ENCODE results near the gene HOXD12.
A peak's percentile ranks its signal among the peaks of the same experiment; 100 is the strongest.

The HOXD12 gene

GRCh38 chr2:176104316-176105077 lies 4.9 kb downstream of the HOXD12 start:
- Histone ChIP-seq H2AK5ac (ENCODE audit: low read length, severe bottlenecking) (no peak overlapping the region), H4K91ac (ENCODE audit: low read length) (no peak overlapping the region), H2BK120ac (ENCODE audit: low read depth, low read length) (no peak overlapping the region), H3K9ac (ENCODE audit: low read length) (peak overlapping the region; percentile 11), H3K23ac (ENCODE audit: low read length in 2 of 2) (no peak overlapping the region), H3K4me3 (ENCODE audit: insufficient read depth in 1 of 2, low read depth in 1 of 2, low read length in 2 of 2) (peak overlapping the region in 1 of 2 experiments; percentile 67), H2BK5ac (ENCODE audit: low read depth, low read length, poor library complexity, severe bottlenecking) (no peak overlapping the region), H3K4ac (ENCODE audit: low read depth in 1 of 2, low read length in 2 of 2) (no peak overlapping the region), H3K79me1 (replicated peaks; ENCODE audit: low read length, poor library complexity, severe bottlenecking) (no peaks in the 10 kb centered on the region), H3K9me3 (ENCODE audit: control insufficient read depth, low read length) (no peaks in the 10 kb centered on the region), H3K18ac (ENCODE audit: low read depth in 1 of 2, low read length in 2 of 2) (no peak overlapping the region), H2BK12ac (ENCODE audit: low read length in 2 of 2) (no peak overlapping the region), H3K27ac (ENCODE audit: low read length, poor library complexity, severe bottlenecking) (no peak overlapping the region), H2BK15ac (ENCODE audit: low read depth, poor library complexity, severe bottlenecking) (no peak overlapping the region), H3K4me2 (ENCODE audit: low read length, poor library complexity, severe bottlenecking) (no peak overlapping the region), H3K27me3 (ENCODE audit: control insufficient read depth in 1 of 2, insufficient read depth in 1 of 2, low read length in 2 of 2) (peaks cover 90 to 93% of the 10 kb centered on the region in 2 experiments), H2AFZ (ENCODE audit: low read depth, low read length) (no peak overlapping the region), H4K8ac (ENCODE audit: low read length) (no peak overlapping the region), H3K4me1 (ENCODE audit: control insufficient read depth, insufficient read depth, low read depth, low read length) (peaks cover 26% of the 10 kb centered on the region), H3K36me3 (ENCODE audit: control insufficient read depth in 1 of 2, insufficient read depth in 2 of 2, low read depth in 1 of 2, low read length in 2 of 2) (no peaks in the 10 kb centered on the region), H3K14ac (ENCODE audit: low read length in 2 of 2) (no peak overlapping the region)
- under 1% methylated on average over 56 of the region's 56 CpGs for WGBS
- peak; percentile 50 for DNase-seq

GRCh38 chr2:176105078-176105729 lies 5.6 kb downstream of the HOXD12 start:
- no peak overlapping the region for H3K14ac ChIP-seq (ENCODE audit: low read length in 2 of 2)
- no peak overlapping the region for H2BK120ac ChIP-seq (ENCODE audit: low read depth, low read length)
- H3K23ac ChIP-seq (ENCODE audit: low read length in 2 of 2), result peak overlapping the region in 1 of 2 experiments; percentile 26
- no peaks in the 10 kb centered on the region for H3K9me3 ChIP-seq (ENCODE audit: control insufficient read depth, low read length)
- H3K4me2 ChIP-seq (ENCODE audit: low read length, poor library complexity, severe bottlenecking), result no peak overlapping the region
- H3K9ac ChIP-seq (ENCODE audit: low read length), result no peak overlapping the region
- DNase-seq, result no peak
- no peak overlapping the region for H2BK15ac ChIP-seq (ENCODE audit: low read depth, poor library complexity, severe bottlenecking)
- no peak overlapping the region for H3K27ac ChIP-seq (ENCODE audit: low read length, poor library complexity, severe bottlenecking)
- no peaks in the 10 kb centered on the region for H3K79me1 ChIP-seq (replicated peaks; ENCODE audit: low read length, poor library complexity, severe bottlenecking)
- no peak overlapping the region for H3K4ac ChIP-seq (ENCODE audit: low read depth in 1 of 2, low read length in 2 of 2)
- no peak overlapping the region for H2BK5ac ChIP-seq (ENCODE audit: low read depth, low read length, poor library complexity, severe bottlenecking)
- H4K91ac ChIP-seq (ENCODE audit: low read length), result no peak overlapping the region
- H4K8ac ChIP-seq (ENCODE audit: low read length), result no peak overlapping the region
- no peak overlapping the region for H2AFZ ChIP-seq (ENCODE audit: low read depth, low read length)
- peaks cover 22% of the 10 kb centered on the region for H3K4me1 ChIP-seq (ENCODE audit: control insufficient read depth, insufficient read depth, low read depth, low read length)
- peaks cover 90 to 93% of the 10 kb centered on the region in 2 experiments for H3K27me3 ChIP-seq (ENCODE audit: control insufficient read depth in 1 of 2, insufficient read depth in 1 of 2, low read length in 2 of 2)
- 2% methylated on average over 25 of the region's 25 CpGs for WGBS
- H3K18ac ChIP-seq (ENCODE audit: low read depth in 1 of 2, low read length in 2 of 2), result no peak overlapping the region
- no peak overlapping the region for H2BK12ac ChIP-seq (ENCODE audit: low read length in 2 of 2)
- H3K36me3 ChIP-seq (ENCODE audit: control insufficient read depth in 1 of 2, insufficient read depth in 2 of 2, low read depth in 1 of 2, low read length in 2 of 2), result no peaks in the 10 kb centered on the region
- no peak overlapping the region for H2AK5ac ChIP-seq (ENCODE audit: low read length, severe bottlenecking)
- peak overlapping the region in 1 of 2 experiments; percentile 67 for H3K4me3 ChIP-seq (ENCODE audit: insufficient read depth in 1 of 2, low read depth in 1 of 2, low read length in 2 of 2)

- Histone ChIP-seq H2BK12ac (ENCODE audit: low read length in 2 of 2) (no peak overlapping the region), H4K91ac (ENCODE audit: low read length) (no peak overlapping the region), H3K9me3 (ENCODE audit: control insufficient read depth, low read length) (no peaks in the 10 kb centered on the region), H3K18ac (ENCODE audit: low read depth in 1 of 2, low read length in 2 of 2) (no peak overlapping the region), H3K9ac (ENCODE audit: low read length) (no peak overlapping the region), H3K4me3 (ENCODE audit: insufficient read depth in 1 of 2, low read depth in 1 of 2, low read length in 2 of 2) (no peak overlapping the region), H3K23ac (ENCODE audit: low read length in 2 of 2) (no peak overlapping the region), H3K14ac (ENCODE audit: low read length in 2 of 2) (no peak overlapping the region), H3K36me3 (ENCODE audit: control insufficient read depth in 1 of 2, insufficient read depth in 2 of 2, low read depth in 1 of 2, low read length in 2 of 2) (no peaks in the 10 kb centered on the region), H2AFZ (ENCODE audit: low read depth, low read length) (no peak overlapping the region), H2BK120ac (ENCODE audit: low read depth, low read length) (no peak overlapping the region), H3K79me1 (replicated peaks; ENCODE audit: low read length, poor library complexity, severe bottlenecking) (no peaks in the 10 kb centered on the region), H3K27ac (ENCODE audit: low read length, poor library complexity, severe bottlenecking) (no peak overlapping the region), H3K4me1 (ENCODE audit: control insufficient read depth, insufficient read depth, low read depth, low read length) (peaks cover 22% of the 10 kb centered on the region), H3K4ac (ENCODE audit: low read depth in 1 of 2, low read length in 2 of 2) (no peak overlapping the region), H4K8ac (ENCODE audit: low read length) (no peak overlapping the region), H2AK5ac (ENCODE audit: low read length, severe bottlenecking) (no peak overlapping the region), H2BK15ac (ENCODE audit: low read depth, poor library complexity, severe bottlenecking) (no peak overlapping the region), H2BK5ac (ENCODE audit: low read depth, low read length, poor library complexity, severe bottlenecking) (no peak overlapping the region), H3K4me2 (ENCODE audit: low read length, poor library complexity, severe bottlenecking) (no peak overlapping the region), H3K27me3 (ENCODE audit: control insufficient read depth in 1 of 2, insufficient read depth in 1 of 2, low read length in 2 of 2) (peaks cover 90 to 93% of the 10 kb centered on the region in 2 experiments)
- no peak for DNase-seq
- WGBS, result 3% methylated on average over 23 of the region's 25 CpGs
Observed at GRCh38 chr2:176105730-176106580, 6.4 kb downstream of the HOXD12 start.
